GM19372 (cell line): ENCODE results near the gene MOV10L1.

Experiments used
- ATAC-seq: cut with Tn5 transposase; IDR thresholded peaks from one replicate; pipeline ENCODE4 v1.9.1; 2021; ENCODE audit warnings: mild to moderate bottlenecking, low read depth, moderate library complexity; ENCODE audit not compliant: unreplicated experiment

Gene MOV10L1

GRCh38 chr22:50101870-50102565, 12.2 kb downstream of the MOV10L1 start:
- no peak for ATAC-seq

GRCh38 chr22:50102946-50103345, 13.1 kb downstream of the MOV10L1 start:
- no peak for ATAC-seq

GRCh38 chr22:50104141-50104544, 14.3 kb downstream of the MOV10L1 start:
- no peak for ATAC-seq

- ATAC-seq: no peak
Observed at GRCh38 chr22:50105208-50106100, 15.6 kb downstream of the MOV10L1 start.

- ATAC-seq: no peak
Observed at GRCh38 chr22:50107529-50107928, 17.7 kb downstream of the MOV10L1 start.

- no peak for ATAC-seq
Observed at GRCh38 chr22:50111056-50111455, 21.2 kb downstream of the MOV10L1 start.

- no peak for ATAC-seq
Observed at GRCh38 chr22:50112151-50113118, 22.6 kb downstream of the MOV10L1 start.

GRCh38 chr22:50114221-50115021, 24.6 kb downstream of the MOV10L1 start:
- no peak for ATAC-seq

- ATAC-seq: no peak
Observed at GRCh38 chr22:50115693-50116092, 25.9 kb downstream of the MOV10L1 start.

GRCh38 chr22:50117168-50117762, 27.5 kb downstream of the MOV10L1 start:
- no peak for ATAC-seq

GRCh38 chr22:50118129-50118528, 28.3 kb downstream of the MOV10L1 start:
- ATAC-seq: no peak

- no peak for ATAC-seq
Observed at GRCh38 chr22:50118557-50119168, 28.9 kb downstream of the MOV10L1 start.

- no peak for ATAC-seq
Observed at GRCh38 chr22:50119169-50119767, 29.5 kb downstream of the MOV10L1 start.

- no peak for ATAC-seq
Observed at GRCh38 chr22:50119768-50120251, 30.0 kb downstream of the MOV10L1 start.

- ATAC-seq: no peak
Observed at GRCh38 chr22:50121202-50121740, 31.5 kb downstream of the MOV10L1 start.

- no peak for ATAC-seq
Observed at GRCh38 chr22:50123119-50123518, 33.3 kb downstream of the MOV10L1 start.

- ATAC-seq: no peak
Observed at GRCh38 chr22:50125029-50125428, 35.2 kb downstream of the MOV10L1 start.

- ATAC-seq: no peak
Observed at GRCh38 chr22:50129121-50129736, 39.4 kb downstream of the MOV10L1 start.
